ENCODE measurements around the gene KLRG1. TPM values are rescaled to one million over a fixed set of nuclear protein-coding genes. Genes with fewer than 3 reads are reported as not detected.

The KLRG1 gene
- total RNA-seq, 4 donors from 2014 or later = 0.34 TPM; not detected in 3

DNA sequence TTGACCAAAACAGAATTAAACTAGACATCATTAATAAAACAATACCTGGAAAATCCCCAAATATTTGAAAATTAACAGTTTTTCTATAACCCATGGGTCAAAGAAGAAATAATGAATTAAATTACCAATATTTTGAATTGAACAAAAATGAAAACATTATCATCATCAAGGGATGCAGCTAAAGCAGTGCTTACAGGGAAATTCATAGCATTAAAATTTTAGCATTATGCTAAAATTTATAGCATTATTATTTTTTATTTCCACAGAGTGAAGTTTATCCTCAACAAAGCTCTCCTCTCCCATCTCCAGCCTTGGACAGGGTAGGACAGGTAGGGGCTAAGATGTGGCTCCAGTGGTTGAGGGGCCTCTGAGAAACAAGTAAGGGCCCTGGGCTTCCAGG is 20.6 kb upstream of the KLRG1 start:
- no peak overlapping the region for H3K4me3 ChIP-seq (ENCODE audit: low read depth, poor library complexity, severe bottlenecking)
- no peak for DNase-seq (ENCODE audit: low spot score in 2 of 2)
- TF ChIP-seq, protein P1, sequence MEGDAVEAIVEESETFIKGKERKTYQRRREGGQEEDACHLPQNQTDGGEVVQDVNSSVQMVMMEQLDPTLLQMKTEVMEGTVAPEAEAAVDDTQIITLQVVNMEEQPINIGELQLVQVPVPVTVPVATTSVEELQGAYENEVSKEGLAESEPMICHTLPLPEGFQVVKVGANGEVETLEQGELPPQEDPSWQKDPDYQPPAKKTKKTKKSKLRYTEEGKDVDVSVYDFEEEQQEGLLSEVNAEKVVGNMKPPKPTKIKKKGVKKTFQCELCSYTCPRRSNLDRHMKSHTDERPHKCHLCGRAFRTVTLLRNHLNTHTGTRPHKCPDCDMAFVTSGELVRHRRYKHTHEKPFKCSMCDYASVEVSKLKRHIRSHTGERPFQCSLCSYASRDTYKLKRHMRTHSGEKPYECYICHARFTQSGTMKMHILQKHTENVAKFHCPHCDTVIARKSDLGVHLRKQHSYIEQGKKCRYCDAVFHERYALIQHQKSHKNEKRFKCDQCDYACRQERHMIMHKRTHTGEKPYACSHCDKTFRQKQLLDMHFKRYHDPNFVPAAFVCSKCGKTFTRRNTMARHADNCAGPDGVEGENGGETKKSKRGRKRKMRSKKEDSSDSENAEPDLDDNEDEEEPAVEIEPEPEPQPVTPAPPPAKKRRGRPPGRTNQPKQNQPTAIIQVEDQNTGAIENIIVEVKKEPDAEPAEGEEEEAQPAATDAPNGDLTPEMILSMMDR (IDR thresholded peaks at IDR 0.05) = no peak
- no peak for TF ChIP-seq POLR2A (IDR thresholded peaks at IDR 0.05)
- intact Hi-C loops (cut with DNase I; ENCODE audit: low total_unique reads) = no loop called here

DNA sequence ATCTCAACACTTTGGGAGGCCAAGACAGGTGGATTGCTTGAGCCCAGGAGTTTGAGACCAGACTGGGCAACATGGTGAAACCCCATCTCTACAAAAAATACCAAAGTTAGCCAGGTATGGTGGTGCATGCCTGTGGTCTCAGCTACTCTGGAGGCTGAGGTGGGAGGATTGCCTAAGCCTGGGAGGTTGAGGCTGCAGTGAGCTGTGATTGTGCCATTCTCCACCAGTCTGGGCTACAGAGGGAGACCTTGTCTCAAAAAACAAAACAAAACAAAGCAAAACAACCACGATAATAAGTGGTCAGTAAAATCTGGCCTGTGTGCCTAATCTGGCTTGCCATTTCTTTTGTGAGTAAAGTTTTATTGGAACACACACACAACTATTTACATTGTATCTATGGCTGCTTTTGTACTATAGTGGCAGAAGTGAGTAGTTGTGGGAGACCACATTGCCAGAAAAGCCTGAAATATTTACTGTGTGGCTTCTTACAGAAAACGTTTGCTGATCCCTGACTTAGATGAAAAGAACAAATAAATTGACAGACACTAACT is 19.4 kb upstream of the KLRG1 start:
- no peak overlapping the region for H3K4me3 ChIP-seq (ENCODE audit: low read depth, poor library complexity, severe bottlenecking)
- DNase-seq (ENCODE audit: low spot score in 2 of 2) = no peak
- 69 to 76% methylated on average over 2 of the region's 2 CpGs for WGBS, 2 donors
- TF ChIP-seq POLR2A (IDR thresholded peaks at IDR 0.05) = no peak
- TF ChIP-seq, protein P1 (IDR thresholded peaks at IDR 0.05) = no peak
- intact Hi-C loops (cut with DNase I; ENCODE audit: low total_unique reads) = no loop called here

DNA sequence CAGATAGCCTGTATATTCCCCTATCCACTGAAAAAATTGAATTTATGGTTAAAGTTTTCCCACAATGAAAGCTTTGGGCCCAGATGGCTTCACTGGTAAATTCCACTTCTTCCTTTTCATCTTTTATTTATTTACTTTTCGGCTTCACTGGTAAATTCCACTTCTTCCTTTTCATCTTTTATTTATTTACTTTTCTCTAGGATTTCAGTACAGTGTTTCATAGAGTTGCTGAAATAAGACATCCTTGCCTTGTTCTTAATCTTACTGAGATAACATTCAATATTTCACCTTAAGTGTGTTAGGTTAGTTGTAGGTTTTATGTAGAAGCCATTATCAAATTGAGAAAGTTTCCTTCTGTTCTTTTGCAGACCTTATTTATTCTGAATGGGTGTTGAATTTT is 18.9 kb upstream of the KLRG1 start:
- no peak overlapping the region for H3K4me3 ChIP-seq (ENCODE audit: low read depth, poor library complexity, severe bottlenecking)
- 66 to 92% methylated on average over 1 of the region's 1 CpG for WGBS, 2 donors
- DNase-seq (ENCODE audit: low spot score in 2 of 2) = no peak
- intact Hi-C loops (cut with DNase I; ENCODE audit: low total_unique reads) = no loop called here
- TF ChIP-seq, protein P1 (IDR thresholded peaks at IDR 0.05) = no peak
- no peak for TF ChIP-seq POLR2A (IDR thresholded peaks at IDR 0.05)

DNA sequence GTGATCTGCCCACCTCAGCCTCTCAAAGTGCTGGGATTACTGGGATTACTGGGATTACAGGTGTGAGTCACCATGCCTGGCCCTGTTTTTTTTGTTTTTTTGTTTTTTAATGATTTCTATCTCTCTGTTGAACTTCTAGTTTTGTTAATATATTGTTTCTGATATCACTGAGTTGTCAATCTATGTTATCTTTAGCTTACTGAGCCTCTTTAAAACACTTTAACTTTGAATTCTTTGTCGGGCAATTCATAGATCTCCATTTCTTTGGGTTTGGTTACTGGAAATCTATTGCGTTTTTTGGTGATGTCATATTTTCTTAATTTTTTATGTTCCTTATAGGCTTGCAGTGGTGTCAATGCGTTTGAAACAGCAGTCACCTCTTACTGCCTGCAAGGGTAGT is 9.2 kb upstream of the KLRG1 start:
- intact Hi-C loops (cut with DNase I; ENCODE audit: low total_unique reads) = no loop called here
- no peak overlapping the region for H3K4me3 ChIP-seq (ENCODE audit: low read depth, poor library complexity, severe bottlenecking)
- TF ChIP-seq, protein P1 (IDR thresholded peaks at IDR 0.05) = no peak
- no peak for TF ChIP-seq POLR2A (IDR thresholded peaks at IDR 0.05)
- 94 to 95% methylated on average over 3 of the region's 3 CpGs for WGBS, 2 donors
- no peak for DNase-seq (ENCODE audit: low spot score in 2 of 2)

DNA sequence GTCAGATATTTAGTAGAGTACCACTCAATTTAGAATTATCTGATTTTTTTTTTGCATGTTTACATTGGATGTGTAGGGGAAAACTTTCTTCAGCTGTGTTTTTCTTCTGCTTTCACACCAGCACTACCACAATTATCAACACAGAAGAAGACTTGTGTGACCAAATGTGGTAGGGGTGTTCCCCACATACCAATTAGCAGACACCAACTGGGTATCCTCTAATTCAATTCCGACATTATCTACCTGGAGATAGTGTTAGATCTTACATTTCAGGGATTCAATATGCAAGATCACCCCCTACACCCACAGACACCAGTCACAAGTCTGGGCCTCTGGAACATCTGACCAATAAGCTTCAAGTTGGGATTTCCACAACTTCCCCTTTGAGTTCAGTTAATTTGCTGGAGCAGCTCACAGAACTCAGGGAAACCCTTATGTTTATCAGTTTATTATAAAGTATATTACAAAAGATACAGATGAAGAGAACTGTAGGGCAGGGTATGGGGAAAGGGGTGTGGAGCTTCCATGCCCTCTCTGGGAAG is 4.1 kb upstream of the KLRG1 start:
- no peak overlapping the region for H3K4me3 ChIP-seq (ENCODE audit: low read depth, poor library complexity, severe bottlenecking)
- TF ChIP-seq, protein P1 (IDR thresholded peaks at IDR 0.05) = no peak
- TF ChIP-seq POLR2A (IDR thresholded peaks at IDR 0.05) = no peak
- 85 to 96% methylated on average over 1 of the region's 1 CpG for WGBS, 2 donors
- DNase-seq (ENCODE audit: low spot score in 2 of 2) = no peak
- intact Hi-C loops (cut with DNase I; ENCODE audit: low total_unique reads) = no loop called here

DNA sequence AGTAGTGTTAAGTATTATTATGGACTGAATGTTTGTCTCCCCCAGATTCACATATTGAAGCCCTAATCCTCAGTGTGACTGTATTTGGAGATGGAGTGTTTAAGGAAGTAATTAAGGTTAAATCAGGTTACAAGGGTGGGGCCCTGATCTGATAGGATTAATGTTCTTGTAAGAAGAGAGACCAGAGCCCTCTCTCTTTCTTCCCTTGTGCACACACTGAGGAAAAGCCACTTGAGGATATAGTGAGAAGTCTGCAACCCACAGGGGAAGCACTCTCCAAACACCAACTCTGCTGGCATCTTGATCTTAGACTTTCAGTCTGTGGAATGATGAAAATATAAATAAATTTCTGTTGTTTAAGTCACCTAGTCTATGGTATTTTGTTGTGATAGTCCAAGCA is 2.2 kb upstream of the KLRG1 start:
- H3K4me3 ChIP-seq (ENCODE audit: low read depth, poor library complexity, severe bottlenecking) = no peak overlapping the region
- DNase-seq (ENCODE audit: low spot score in 2 of 2) = no peak
- TF ChIP-seq, protein P1 (IDR thresholded peaks at IDR 0.05) = no peak
- no peak for TF ChIP-seq POLR2A (IDR thresholded peaks at IDR 0.05)
- intact Hi-C loops (cut with DNase I; ENCODE audit: low total_unique reads) = no loop called here

All from lower leg skin (tissue), 4 donors.